ENCODE results near the gene PKDREJ.

PKDREJ gene

DNA sequence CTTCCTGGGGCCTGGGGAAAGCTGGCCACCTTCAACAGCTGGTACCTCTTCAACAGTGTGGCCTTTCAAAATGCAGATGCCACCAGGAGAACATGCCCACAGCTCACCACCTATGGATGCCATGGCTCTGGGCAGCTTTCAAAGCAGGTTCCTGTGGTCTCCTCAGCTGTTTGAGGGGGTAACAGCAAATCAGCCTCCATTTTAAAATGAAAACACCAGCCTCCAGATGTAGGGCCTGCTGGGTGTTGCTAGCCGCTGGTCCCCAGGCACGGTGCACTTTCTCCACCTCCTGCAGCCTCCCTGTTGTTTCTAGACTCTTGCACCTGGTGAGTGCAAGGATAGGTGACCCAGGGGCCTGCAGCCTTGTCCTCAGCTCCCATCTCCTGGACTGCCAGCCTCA lies 23.1 kb downstream of the PKDREJ start:
- DNase-seq (ENCODE audit: low spot score) (no peak), ATAC-seq (ENCODE audit: low read depth) (no peak)
- Histone ChIP-seq H3K9me3 (ENCODE audit: severe bottlenecking) (no peaks in the 10 kb centered on the region), H3K4me1 (ENCODE audit: insufficient read depth, poor library complexity, severe bottlenecking) (no peaks in the 10 kb centered on the region), H3K4me3 (ENCODE audit: severe bottlenecking) (no peak overlapping the region), H3K27me3 (ENCODE audit: insufficient read depth, poor library complexity, severe bottlenecking) (no peaks in the 10 kb centered on the region), H3K27ac (ENCODE audit: poor library complexity, severe bottlenecking) (no peak overlapping the region), H3K36me3 (ENCODE audit: low read depth) (peaks cover 4% of the 10 kb centered on the region; the same call in 1 of the 2 replicates)
- TF ChIP-seq, protein P1, sequence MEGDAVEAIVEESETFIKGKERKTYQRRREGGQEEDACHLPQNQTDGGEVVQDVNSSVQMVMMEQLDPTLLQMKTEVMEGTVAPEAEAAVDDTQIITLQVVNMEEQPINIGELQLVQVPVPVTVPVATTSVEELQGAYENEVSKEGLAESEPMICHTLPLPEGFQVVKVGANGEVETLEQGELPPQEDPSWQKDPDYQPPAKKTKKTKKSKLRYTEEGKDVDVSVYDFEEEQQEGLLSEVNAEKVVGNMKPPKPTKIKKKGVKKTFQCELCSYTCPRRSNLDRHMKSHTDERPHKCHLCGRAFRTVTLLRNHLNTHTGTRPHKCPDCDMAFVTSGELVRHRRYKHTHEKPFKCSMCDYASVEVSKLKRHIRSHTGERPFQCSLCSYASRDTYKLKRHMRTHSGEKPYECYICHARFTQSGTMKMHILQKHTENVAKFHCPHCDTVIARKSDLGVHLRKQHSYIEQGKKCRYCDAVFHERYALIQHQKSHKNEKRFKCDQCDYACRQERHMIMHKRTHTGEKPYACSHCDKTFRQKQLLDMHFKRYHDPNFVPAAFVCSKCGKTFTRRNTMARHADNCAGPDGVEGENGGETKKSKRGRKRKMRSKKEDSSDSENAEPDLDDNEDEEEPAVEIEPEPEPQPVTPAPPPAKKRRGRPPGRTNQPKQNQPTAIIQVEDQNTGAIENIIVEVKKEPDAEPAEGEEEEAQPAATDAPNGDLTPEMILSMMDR (IDR thresholded peaks at IDR 0.05; ENCODE audit: poor library complexity, severe bottlenecking), result no peak

DNA sequence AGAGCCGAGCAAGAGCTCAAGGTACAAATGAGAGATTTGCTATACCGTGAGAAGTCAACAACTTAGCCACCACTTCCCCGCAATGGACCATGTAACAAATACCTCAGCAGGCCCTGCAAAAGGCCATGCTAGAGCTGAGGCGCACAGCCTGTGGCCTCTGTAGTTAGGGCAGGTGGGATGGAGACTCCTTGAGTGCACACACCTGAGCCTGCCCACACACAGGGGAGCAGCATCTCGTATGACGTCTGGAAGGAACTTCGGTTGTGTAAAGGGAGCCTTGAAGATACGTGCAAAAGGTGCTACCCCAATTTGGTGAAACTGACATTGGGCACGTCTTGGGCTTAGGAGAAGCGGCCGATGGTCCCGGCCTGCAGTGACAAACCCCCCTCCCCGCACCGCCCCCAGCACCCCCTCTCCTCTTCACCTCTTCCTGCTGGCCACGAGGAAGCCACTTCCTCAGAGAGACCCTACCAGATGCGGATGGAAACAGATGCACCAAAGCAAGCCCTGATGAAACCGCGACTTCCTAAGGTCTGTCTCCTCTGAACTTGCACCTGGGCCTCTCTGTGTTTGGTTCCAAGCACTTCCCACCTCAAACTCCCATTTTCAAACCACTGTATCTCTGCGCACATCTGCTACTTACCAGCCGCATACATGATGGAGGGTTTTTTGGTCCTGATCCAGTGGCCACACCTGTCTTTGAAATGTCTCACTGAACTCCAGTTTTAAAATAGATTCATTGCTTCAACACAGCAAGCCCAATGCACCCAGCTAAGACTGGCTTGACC lies 23.7 kb downstream of the PKDREJ start:
- TF ChIP-seq, protein P1 (IDR thresholded peaks at IDR 0.05; ENCODE audit: poor library complexity, severe bottlenecking), result no peak
- Histone ChIP-seq H3K9me3 (ENCODE audit: severe bottlenecking) (no peaks in the 10 kb centered on the region), H3K36me3 (ENCODE audit: low read depth) (peaks cover 4% of the 10 kb centered on the region; the same call in 1 of the 2 replicates), H3K4me1 (ENCODE audit: insufficient read depth, poor library complexity, severe bottlenecking) (no peaks in the 10 kb centered on the region), H3K27me3 (ENCODE audit: insufficient read depth, poor library complexity, severe bottlenecking) (no peaks in the 10 kb centered on the region), H3K4me3 (ENCODE audit: severe bottlenecking) (no peak overlapping the region), H3K27ac (ENCODE audit: poor library complexity, severe bottlenecking) (no peak overlapping the region)
- ATAC-seq (ENCODE audit: low read depth) (no peak), DNase-seq (ENCODE audit: low spot score) (no peak)

DNA sequence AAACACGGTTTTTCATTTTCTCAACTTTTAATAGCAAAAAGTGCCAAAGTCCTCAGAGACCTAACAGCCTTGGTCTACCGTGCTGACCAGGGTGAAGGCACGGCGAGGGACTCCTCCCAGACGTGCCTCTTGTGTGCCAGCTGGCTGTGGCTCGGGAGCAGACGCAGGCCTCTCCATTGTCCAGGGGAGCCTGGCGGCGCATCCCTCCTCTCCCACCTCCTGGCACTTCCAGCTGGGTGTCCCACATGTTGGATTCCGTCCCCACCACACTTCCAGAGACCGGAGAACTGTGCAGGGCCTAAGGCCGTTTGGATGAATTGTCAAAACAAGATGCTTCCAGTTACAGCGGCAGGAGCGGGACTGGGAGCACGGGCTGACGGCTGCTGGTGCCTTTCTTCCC lies 24.6 kb downstream of the PKDREJ start:
- H3K36me3 ChIP-seq (ENCODE audit: low read depth), result peaks cover 4% of the 10 kb centered on the region; the same call in 1 of the 2 replicates
- TF ChIP-seq, protein P1 (IDR thresholded peaks at IDR 0.05; ENCODE audit: poor library complexity, severe bottlenecking), result no peak

DNA sequence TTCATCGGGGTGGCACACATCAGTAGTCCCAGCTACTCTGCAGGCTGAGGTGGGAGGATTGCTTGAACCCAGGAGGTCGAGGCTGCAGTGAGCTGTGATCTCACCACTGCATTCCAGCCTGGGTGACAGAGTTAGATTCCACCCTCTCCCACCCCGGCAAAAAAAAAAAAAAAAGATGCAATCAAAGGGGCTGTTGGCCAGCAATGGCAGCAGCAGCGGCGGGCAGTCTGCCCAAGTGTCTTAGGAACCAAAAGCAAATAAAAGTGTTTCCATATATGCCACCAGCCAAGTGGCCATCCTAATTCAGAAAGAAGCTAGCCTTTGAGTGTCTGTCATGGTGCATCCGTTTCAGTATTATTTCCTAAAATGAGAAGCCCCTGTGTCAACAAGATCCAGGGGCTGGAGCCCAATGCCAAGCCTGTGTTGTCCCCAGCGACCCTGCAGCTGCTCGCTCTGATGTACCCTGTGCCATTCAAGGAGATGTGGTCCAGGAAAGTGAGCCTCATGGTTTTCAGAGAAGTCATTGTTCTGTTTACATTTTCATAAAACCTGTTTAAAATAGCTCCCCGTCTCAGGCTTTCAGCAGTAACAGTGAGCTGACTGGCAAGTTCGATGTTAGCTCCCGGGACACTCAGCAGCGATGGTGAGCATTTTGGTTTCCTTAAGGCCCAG lies 25.6 kb downstream of the PKDREJ start:
- DNase-seq (ENCODE audit: low spot score) (no peak), ATAC-seq (ENCODE audit: low read depth) (no peak)
- Histone ChIP-seq H3K4me1 (ENCODE audit: insufficient read depth, poor library complexity, severe bottlenecking) (no peaks in the 10 kb centered on the region), H3K27ac (ENCODE audit: poor library complexity, severe bottlenecking) (no peak overlapping the region), H3K9me3 (ENCODE audit: severe bottlenecking) (no peaks in the 10 kb centered on the region), H3K4me3 (ENCODE audit: severe bottlenecking) (no peak overlapping the region), H3K27me3 (ENCODE audit: insufficient read depth, poor library complexity, severe bottlenecking) (no peaks in the 10 kb centered on the region), H3K36me3 (ENCODE audit: low read depth) (no peaks in the 10 kb centered on the region)
- TF ChIP-seq, protein P1 (IDR thresholded peaks at IDR 0.05; ENCODE audit: poor library complexity, severe bottlenecking), result no peak

More for the DNA sequence above, 24.6 kb downstream of the PKDREJ start:
- no peaks in the 10 kb centered on the region for H3K27me3 ChIP-seq (ENCODE audit: insufficient read depth, poor library complexity, severe bottlenecking)
- H3K9me3 ChIP-seq (ENCODE audit: severe bottlenecking), result no peaks in the 10 kb centered on the region
- ATAC-seq (ENCODE audit: low read depth) (no peak), DNase-seq (ENCODE audit: low spot score) (no peak)
- no peak overlapping the region for H3K27ac ChIP-seq (ENCODE audit: poor library complexity, severe bottlenecking)
- H3K4me1 ChIP-seq (ENCODE audit: insufficient read depth, poor library complexity, severe bottlenecking), result no peaks in the 10 kb centered on the region
- no peak overlapping the region for H3K4me3 ChIP-seq (ENCODE audit: severe bottlenecking)

Data from RWPE2 (cell line).